ENCODE data around the gene MYO5A. TPM values are rescaled to one million over a fixed set of nuclear protein-coding genes. Genes with fewer than 3 reads are reported as not detected.
"Not testable (repeated sequence)": the region's sequence is repeated elsewhere in the genome, so short reads cannot be mapped to it uniquely, and the experiment has no call there.

Gene MYO5A
- total RNA-seq = 9.4 TPM

DNA sequence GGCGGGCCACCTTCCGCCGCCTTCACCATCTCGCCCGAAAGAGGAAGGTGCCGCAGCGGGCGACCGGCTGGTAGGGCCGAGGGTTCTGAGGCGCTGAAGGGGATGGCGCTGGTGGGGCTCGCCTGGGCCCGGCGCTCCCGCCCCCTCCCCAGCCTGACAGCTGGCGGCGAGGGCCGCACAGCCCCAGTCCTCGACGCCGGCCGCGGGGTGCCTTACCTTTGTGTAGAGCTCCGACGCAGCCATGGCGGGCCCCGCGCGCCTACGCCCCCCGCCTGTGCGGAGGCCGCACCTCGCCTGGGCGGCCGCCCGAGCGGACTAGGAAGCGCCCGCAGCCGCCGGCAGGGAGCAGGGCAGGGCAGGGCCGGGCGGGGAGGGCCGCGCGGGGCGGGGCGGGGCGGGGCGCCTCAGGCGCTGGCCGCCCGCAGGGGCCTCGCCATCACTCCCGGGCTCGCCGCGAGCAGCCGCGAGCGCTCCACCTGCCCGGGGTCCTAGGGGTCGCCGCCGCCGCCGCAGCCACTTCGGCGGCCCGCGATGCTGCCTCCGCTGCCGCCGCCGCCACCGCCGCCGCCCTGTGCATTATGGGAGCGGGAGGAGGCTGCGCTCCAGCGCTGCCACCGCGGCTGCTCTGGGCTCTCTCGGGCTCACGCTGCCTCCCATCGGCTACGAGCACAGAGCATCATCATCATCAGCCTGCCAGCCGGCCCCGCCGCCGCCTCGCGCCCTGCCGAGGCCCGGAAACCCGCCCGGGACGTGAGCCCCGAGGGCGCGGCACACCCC, at the start of gene MYO5A:
TSS of gene MYO5A (minus strand) at position 317 of the 777 bp plus-strand sequence. CDS start at position 243, 74 bp downstream.
- Histone ChIP-seq H3K27ac (ENCODE audit: low read depth, low read length) (peak within 1 kb of the TSS; percentile 73), H3K9ac (ENCODE audit: low read depth in 1 of 3, low read length in 3 of 3) (peak within 1 kb of the TSS; percentile 81 to 89 (median 85)), H3K27me3 (ENCODE audit: control insufficient read depth in 3 of 3, insufficient read depth in 3 of 3, low read length in 3 of 3) (peaks cover 0 to 5% (median 0%) of the 10 kb centered on the region in 3 donors), H3K4me3 (ENCODE audit: low read length in 3 of 3) (peak within 1 kb of the TSS; percentile 72 to 82 (median 81)), H3K36me3 (ENCODE audit: control insufficient read depth in 3 of 3, insufficient read depth in 3 of 3, low read length in 3 of 3) (no peaks in the 10 kb centered on the region), H3K9me3 (ENCODE audit: control insufficient read depth in 3 of 3, low read length in 3 of 3) (no peaks in the 10 kb centered on the region), H3K4me1 (ENCODE audit: control insufficient read depth in 3 of 3, insufficient read depth in 3 of 3, low read length in 3 of 3) (peaks cover 14 to 19% (median 19%) of the 10 kb centered on the region in 3 donors)

GRCh38 chr15:52576692-52577091, 48.0 kb upstream of the MYO5A start:
- Histone ChIP-seq H3K36me3 (ENCODE audit: control insufficient read depth in 3 of 3, insufficient read depth in 3 of 3, low read length in 3 of 3) (peaks cover 0 to 9% (median 6%) of the 10 kb centered on the region in 3 donors), H3K9ac (ENCODE audit: low read depth in 1 of 3, low read length in 3 of 3) (no peak overlapping the region), H3K9me3 (ENCODE audit: control insufficient read depth in 3 of 3, low read length in 3 of 3) (no peaks in the 10 kb centered on the region), H3K27me3 (ENCODE audit: control insufficient read depth in 3 of 3, insufficient read depth in 3 of 3, low read length in 3 of 3) (no peaks in the 10 kb centered on the region), H3K27ac (ENCODE audit: low read depth, low read length) (no peak overlapping the region), H3K4me1 (ENCODE audit: control insufficient read depth in 3 of 3, insufficient read depth in 3 of 3, low read length in 3 of 3) (no peaks in the 10 kb centered on the region), H3K4me3 (ENCODE audit: low read length in 3 of 3) (no peak overlapping the region)

DNA sequence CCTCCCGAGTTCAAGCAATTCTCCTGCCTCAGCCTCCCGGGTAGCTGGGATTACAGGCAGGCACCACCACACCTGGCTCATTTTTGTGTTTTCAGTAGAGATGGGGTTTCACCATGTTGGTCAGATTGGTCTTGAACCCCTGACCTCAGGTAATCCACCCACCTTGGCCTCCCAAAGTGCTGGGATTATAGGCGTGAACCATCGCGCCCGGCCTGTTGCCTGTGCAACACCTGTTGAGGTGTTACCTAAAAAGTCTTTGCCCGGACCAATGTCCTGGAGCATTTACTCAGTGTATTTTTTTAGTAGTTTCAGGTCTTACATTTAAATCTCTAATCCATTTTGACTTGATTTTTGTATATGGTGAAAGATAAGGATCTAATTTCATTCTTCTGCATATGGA, 46.9 kb upstream of the MYO5A start:
- not testable (repeated sequence) for H3K9ac ChIP-seq (ENCODE audit: low read depth in 1 of 3, low read length in 3 of 3); H3K27me3 ChIP-seq (ENCODE audit: control insufficient read depth in 3 of 3, insufficient read depth in 3 of 3, low read length in 3 of 3); H3K9me3 ChIP-seq (ENCODE audit: control insufficient read depth in 3 of 3, low read length in 3 of 3); H3K4me1 ChIP-seq (ENCODE audit: control insufficient read depth in 3 of 3, insufficient read depth in 3 of 3, low read length in 3 of 3); H3K36me3 ChIP-seq (ENCODE audit: control insufficient read depth in 3 of 3, insufficient read depth in 3 of 3, low read length in 3 of 3); H3K27ac ChIP-seq (ENCODE audit: low read depth, low read length); H3K4me3 ChIP-seq (ENCODE audit: low read length in 3 of 3)

GRCh38 chr15:52575072-52575471, 46.4 kb upstream of the MYO5A start:
- H3K4me3 ChIP-seq (ENCODE audit: low read length in 3 of 3) = no peak overlapping the region
- no peak overlapping the region for H3K9ac ChIP-seq (ENCODE audit: low read depth in 1 of 3, low read length in 3 of 3)

GRCh38 chr15:52574623-52575022, 45.9 kb upstream of the MYO5A start:
- H3K27me3 ChIP-seq (ENCODE audit: control insufficient read depth in 3 of 3, insufficient read depth in 3 of 3, low read length in 3 of 3); H3K36me3 ChIP-seq (ENCODE audit: control insufficient read depth in 3 of 3, insufficient read depth in 3 of 3, low read length in 3 of 3); H3K4me1 ChIP-seq (ENCODE audit: control insufficient read depth in 3 of 3, insufficient read depth in 3 of 3, low read length in 3 of 3); H3K27ac ChIP-seq (ENCODE audit: low read depth, low read length); H3K4me3 ChIP-seq (ENCODE audit: low read length in 3 of 3); H3K9ac ChIP-seq (ENCODE audit: low read depth in 1 of 3, low read length in 3 of 3); H3K9me3 ChIP-seq (ENCODE audit: control insufficient read depth in 3 of 3, low read length in 3 of 3): not testable (repeated sequence)

More at GRCh38 chr15:52575072-52575471, 46.4 kb upstream of the MYO5A start:
- H3K9me3 ChIP-seq (ENCODE audit: control insufficient read depth in 3 of 3, low read length in 3 of 3) = no peaks in the 10 kb centered on the region
- H3K27me3 ChIP-seq (ENCODE audit: control insufficient read depth in 3 of 3, insufficient read depth in 3 of 3, low read length in 3 of 3) = no peaks in the 10 kb centered on the region
- H3K27ac ChIP-seq (ENCODE audit: low read depth, low read length) = no peak overlapping the region
- H3K4me1 ChIP-seq (ENCODE audit: control insufficient read depth in 3 of 3, insufficient read depth in 3 of 3, low read length in 3 of 3) = no peaks in the 10 kb centered on the region
- peaks cover 0 to 2% (median 2%) of the 10 kb centered on the region in 3 donors for H3K36me3 ChIP-seq (ENCODE audit: control insufficient read depth in 3 of 3, insufficient read depth in 3 of 3, low read length in 3 of 3)

- no peaks in the 10 kb centered on the region for H3K9me3 ChIP-seq (ENCODE audit: control insufficient read depth in 3 of 3, low read length in 3 of 3)
- no peaks in the 10 kb centered on the region for H3K36me3 ChIP-seq (ENCODE audit: control insufficient read depth in 3 of 3, insufficient read depth in 3 of 3, low read length in 3 of 3)
- H3K27ac ChIP-seq (ENCODE audit: low read depth, low read length) = peak within 1 kb of the TSS; percentile 93
- H3K9ac ChIP-seq (ENCODE audit: low read depth in 1 of 3, low read length in 3 of 3) = peak within 1 kb of the TSS; percentile 92 to 98 (median 95)
- H3K4me1 ChIP-seq (ENCODE audit: control insufficient read depth in 3 of 3, insufficient read depth in 3 of 3, low read length in 3 of 3) = peaks cover 21 to 24% (median 21%) of the 10 kb centered on the region in 3 donors
- H3K27me3 ChIP-seq (ENCODE audit: control insufficient read depth in 3 of 3, insufficient read depth in 3 of 3, low read length in 3 of 3) = no peaks in the 10 kb centered on the region
- H3K4me3 ChIP-seq (ENCODE audit: low read length in 3 of 3) = peak within 1 kb of the TSS; percentile 78 to 90 (median 86)
These were observed 40.2 kb upstream of the MYO5A start, which contains the start of gene ARPP19 for GRCh38 chr15:52568601-52569585. TSS of gene ARPP19 (minus strand) at chr15:52569030. CDS start at chr15:52568892, 138 bp downstream.

DNA sequence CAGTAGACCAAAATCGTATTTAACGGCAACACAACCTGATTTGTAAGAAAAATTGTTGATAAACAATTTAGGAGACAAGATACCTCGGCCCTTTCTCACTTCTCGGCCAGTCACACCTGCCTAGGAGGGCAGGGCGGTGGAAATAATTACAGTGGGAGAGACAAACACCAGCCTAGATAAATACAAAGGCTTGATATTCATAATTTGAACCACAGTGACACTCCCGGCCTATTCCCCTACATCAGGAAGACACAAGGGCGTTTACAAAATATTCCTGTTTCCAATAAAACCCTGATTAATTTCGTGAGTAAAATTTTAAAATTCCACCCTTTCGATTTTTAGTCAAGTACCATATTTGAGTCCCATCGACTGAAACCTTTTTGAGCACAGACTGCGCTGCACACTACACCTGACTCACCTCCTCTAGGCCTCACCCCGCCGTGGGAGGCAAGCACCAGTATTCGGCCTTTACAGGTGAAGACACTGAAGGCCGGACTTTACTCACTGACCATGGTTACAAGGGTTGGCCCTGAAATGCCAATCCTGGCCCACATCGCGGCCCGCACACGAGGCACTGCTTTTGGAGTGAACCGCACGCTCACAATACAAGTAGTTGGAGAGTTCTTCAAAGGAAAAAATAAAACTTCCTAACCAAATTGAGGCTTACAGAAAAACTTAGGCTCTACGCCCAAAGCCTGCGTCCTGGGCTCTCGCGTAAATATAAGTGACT, 39.4 kb upstream of the MYO5A start:
- H3K9me3 ChIP-seq (ENCODE audit: control insufficient read depth in 3 of 3, low read length in 3 of 3) = no peaks in the 10 kb centered on the region
- peak overlapping the region; percentile 78 to 90 (median 86) for H3K4me3 ChIP-seq (ENCODE audit: low read length in 3 of 3)
- no peaks in the 10 kb centered on the region for H3K36me3 ChIP-seq (ENCODE audit: control insufficient read depth in 3 of 3, insufficient read depth in 3 of 3, low read length in 3 of 3)
- peak overlapping the region; percentile 92 to 98 (median 95) for H3K9ac ChIP-seq (ENCODE audit: low read depth in 1 of 3, low read length in 3 of 3)
- H3K27ac ChIP-seq (ENCODE audit: low read depth, low read length) = peak overlapping the region; percentile 93
- peaks cover 21 to 31% (median 21%) of the 10 kb centered on the region in 3 donors for H3K4me1 ChIP-seq (ENCODE audit: control insufficient read depth in 3 of 3, insufficient read depth in 3 of 3, low read length in 3 of 3)
- H3K27me3 ChIP-seq (ENCODE audit: control insufficient read depth in 3 of 3, insufficient read depth in 3 of 3, low read length in 3 of 3) = no peaks in the 10 kb centered on the region

- peak overlapping the region; percentile 78 to 90 (median 86) for H3K4me3 ChIP-seq (ENCODE audit: low read length in 3 of 3)
- H3K9me3 ChIP-seq (ENCODE audit: control insufficient read depth in 3 of 3, low read length in 3 of 3) = no peaks in the 10 kb centered on the region
- peaks cover 21 to 31% (median 23%) of the 10 kb centered on the region in 3 donors for H3K4me1 ChIP-seq (ENCODE audit: control insufficient read depth in 3 of 3, insufficient read depth in 3 of 3, low read length in 3 of 3)
- H3K27ac ChIP-seq (ENCODE audit: low read depth, low read length) = peak overlapping the region; percentile 93
- no peaks in the 10 kb centered on the region for H3K36me3 ChIP-seq (ENCODE audit: control insufficient read depth in 3 of 3, insufficient read depth in 3 of 3, low read length in 3 of 3)
- H3K27me3 ChIP-seq (ENCODE audit: control insufficient read depth in 3 of 3, insufficient read depth in 3 of 3, low read length in 3 of 3) = no peaks in the 10 kb centered on the region
- H3K9ac ChIP-seq (ENCODE audit: low read depth in 1 of 3, low read length in 3 of 3) = peak overlapping the region; percentile 92 to 98 (median 95)
These were observed 38.2 kb upstream of the MYO5A start for GRCh38 chr15:52566889-52567288.

Measured in skeletal muscle tissue (tissue), 4 donors.